ENCODE measurements around the gene PLXNB3.

GRCh38 chrX:153769158-153769864 lies 5.3 kb downstream of the PLXNB3 start:
- TF ChIP-seq CTCF (IDR thresholded peaks at IDR 0.05): no peak
- no peak for TF ChIP-seq POLR2A (IDR thresholded peaks at IDR 0.05)

Data from adrenal gland (tissue), 5 donors.